H9 (cell line): Measurements from ENCODE around the gene DERA. TPM values are rescaled to one million over a fixed set of nuclear protein-coding genes. Genes with fewer than 3 reads are reported as not detected.

Source experiments
- DNase-seq: peaks from one replicate; pipeline ENCODE4 v3.0.0-alpha.2; 2017
- H2AFZ ChIP-seq: one replicate; pipeline ENCODE4 v1.6.1; 2013; ENCODE audit warnings: mild to moderate bottlenecking, low read length, control low read depth, moderate library complexity
- H2AK5ac ChIP-seq: 2 replicates; pipeline ENCODE4 v1.6.1; 2013; ENCODE audit warnings: low read length, control low read depth, mixed read lengths; ENCODE audit not compliant: insufficient read length
- H2BK120ac ChIP-seq: one replicate; pipeline ENCODE4 v1.6.1; 2013; ENCODE audit warnings: low read depth, mild to moderate bottlenecking, low read length, control low read depth, inconsistent platforms; ENCODE audit not compliant: poor library complexity, severe bottlenecking
- H2BK12ac ChIP-seq: 2 replicates; pipeline ENCODE4 v1.6.1; 2013; ENCODE audit warnings: low read length, control low read depth, mixed read lengths, low read depth; ENCODE audit not compliant: insufficient read length
- H2BK15ac ChIP-seq: 2 replicates; pipeline ENCODE4 v1.6.1; 2013; ENCODE audit warnings: low read depth, low read length, control low read depth
- H2BK20ac ChIP-seq: one replicate; pipeline ENCODE4 v1.6.1; 2013; ENCODE audit warnings: low read depth, mild to moderate bottlenecking, low read length, control low read depth, inconsistent platforms; ENCODE audit not compliant: poor library complexity, severe bottlenecking
- H2BK5ac ChIP-seq: 2 replicates; pipeline ENCODE4 v1.6.1; 2013; ENCODE audit warnings: low read length, control low read depth, mixed read lengths; ENCODE audit not compliant: insufficient read length
- H3K14ac ChIP-seq: 2 replicates; pipeline ENCODE4 v1.6.1; 2013; ENCODE audit warnings: low read length, control low read depth; ENCODE audit not compliant: insufficient read depth
- H3K18ac ChIP-seq: 2 replicates; pipeline ENCODE4 v1.6.1; 2013; ENCODE audit warnings: low read depth, mild to moderate bottlenecking, mixed read lengths, low read length, control low read depth; ENCODE audit not compliant: insufficient read length
- H3K23ac ChIP-seq: 2 replicates; pipeline ENCODE4 v1.6.1; 2013; ENCODE audit warnings: low read length, control low read depth, mixed read lengths, low read depth; ENCODE audit not compliant: insufficient read length
- H3K23me2 ChIP-seq: 2 replicates; pipeline ENCODE4 v1.6.1; 2013; ENCODE audit warnings: low read depth, mild to moderate bottlenecking, mixed read lengths, low read length, control low read depth; ENCODE audit not compliant: insufficient read length, poor library complexity, severe bottlenecking
- H3K27ac ChIP-seq: 2 replicates; pipeline ENCODE4 v1.5.1; 2013; ENCODE audit warnings: low read length, control low read depth, mixed read lengths, low read depth; ENCODE audit not compliant: insufficient read length
- H3K27me3 ChIP-seq: 2 replicates; pipeline ENCODE4 v1.6.1; 2013; ENCODE audit warnings: low read length, control low read depth, inconsistent platforms; ENCODE audit not compliant: insufficient read depth
- H3K4ac ChIP-seq: 2 replicates; pipeline ENCODE4 v1.6.1; 2013; ENCODE audit warnings: low read depth, mild to moderate bottlenecking, control low read depth, inconsistent platforms, low read length, moderate library complexity
- H3K4me1 ChIP-seq: 2 replicates; pipeline ENCODE4 v1.6.1; 2013; ENCODE audit warnings: low read length, control low read depth, inconsistent platforms; ENCODE audit not compliant: insufficient read depth
- H3K4me2 ChIP-seq: 2 replicates; pipeline ENCODE4 v1.6.1; 2013; ENCODE audit warnings: low read length, control low read depth, mixed read lengths; ENCODE audit not compliant: insufficient read length, insufficient read depth
- H3K56ac ChIP-seq: 2 replicates; pipeline ENCODE4 v1.6.1; 2013; ENCODE audit warnings: low read depth, mild to moderate bottlenecking, mixed read lengths, low read length, control low read depth; ENCODE audit not compliant: insufficient read length
- H3K79me1 ChIP-seq: 2 replicates; pipeline ENCODE4 v1.6.1; 2013; ENCODE audit warnings: low read depth, mild to moderate bottlenecking, moderate library complexity, low read length, control low read depth, inconsistent platforms; ENCODE audit not compliant: insufficient read depth, poor library complexity, severe bottlenecking
- H3K79me2 ChIP-seq: 2 replicates; pipeline ENCODE4 v1.6.1; 2013; ENCODE audit warnings: low read length, control low read depth, inconsistent platforms; ENCODE audit not compliant: insufficient read depth
- H3K9ac ChIP-seq: 2 replicates; pipeline ENCODE4 v1.6.1; 2013; ENCODE audit warnings: low read length, control low read depth, mixed read lengths; ENCODE audit not compliant: insufficient read length; ENCODE audit errors: extremely low read depth
- H3K9me3 ChIP-seq: one replicate; pipeline ENCODE4 v1.6.1; 2013; ENCODE audit warnings: low read depth, low read length, inconsistent platforms; ENCODE audit not compliant: control insufficient read depth
- H3T11ph ChIP-seq: one replicate; pipeline ENCODE4 v1.6.1; 2013; ENCODE audit warnings: mild to moderate bottlenecking, low read length, control low read depth, inconsistent platforms
- H4K20me1 ChIP-seq: one replicate; pipeline ENCODE4 v1.6.1; 2013; ENCODE audit not compliant: control insufficient read depth, insufficient read length, insufficient read depth
- H4K5ac ChIP-seq: 2 replicates; pipeline ENCODE4 v1.6.1; 2013; ENCODE audit warnings: low read depth, mild to moderate bottlenecking, mixed read lengths, low read length, control low read depth; ENCODE audit not compliant: insufficient read length
- H4K8ac ChIP-seq: replicated peaks from 2 replicates; pipeline ENCODE4 v1.6.1; 2013; ENCODE audit warnings: low read length, control low read depth, mixed read lengths, low read depth; ENCODE audit not compliant: insufficient read length
- H4K91ac ChIP-seq: 2 replicates; pipeline ENCODE4 v1.6.1; 2013; ENCODE audit warnings: low read depth, mild to moderate bottlenecking, moderate library complexity, mixed read lengths, low read length, control low read depth; ENCODE audit not compliant: insufficient read length
- H3K27ac Mint-ChIP-seq, 3 experiments: 2 replicates in 2 of 3; 3 replicates in 1 of 3; pipeline ENCODE4 v1.8.0; 2020 to 2021; ENCODE audit warnings: mixed read lengths in 3 of 3, mild to moderate bottlenecking in 1 of 3, moderate library complexity in 1 of 3
- H3K27me3 Mint-ChIP-seq: 2 replicates; pipeline ENCODE4 v1.8.0; 2021; ENCODE audit warnings: low read depth, mild to moderate bottlenecking, moderate library complexity, mixed read lengths
- H3K36me3 Mint-ChIP-seq, 3 experiments: 2 replicates in 2 of 3; 3 replicates in 1 of 3; pipeline ENCODE4 v1.8.0; 2020 to 2021; ENCODE audit warnings: low read depth in 3 of 3, mixed read lengths in 3 of 3; ENCODE audit not compliant: insufficient read depth in 1 of 3
- H3K4me1 Mint-ChIP-seq, 2 experiments: 2 replicates each; pipeline ENCODE4 v1.8.0; 2020; ENCODE audit warnings: mixed read lengths in 2 of 2
- H3K4me3 Mint-ChIP-seq, 2 experiments: 2 replicates in 1 of 2; 3 replicates in 1 of 2; pipeline ENCODE4 v1.8.0; 2020 to 2021; ENCODE audit warnings: mild to moderate bottlenecking in 2 of 2, mixed read lengths in 2 of 2, moderate library complexity in 1 of 2
- H3K9me3 Mint-ChIP-seq, 2 experiments: 2 replicates in 1 of 2; 3 replicates in 1 of 2; pipeline ENCODE4 v1.8.0; 2020; ENCODE audit warnings: mild to moderate bottlenecking in 2 of 2, mixed read lengths in 2 of 2, moderate library complexity in 1 of 2
- CTCF ChIP-seq: fragments of 200-600 bp; sonication (generic); conservative IDR thresholded peaks from 3 replicates; pipeline ENCODE4 v1.8.0; 2021; ENCODE audit warnings: antibody characterized with exemption, mild to moderate bottlenecking
- WGBS: extraction: QIAGEN DNeasy Blood & Tissue Kit; methylation state at CpG from one replicate; pipeline ENCODE4 v1.1.7; 2013; ENCODE audit warnings: missing lambda C conversion rate, low lambda C conversion rate, mixed read lengths; ENCODE audit not compliant: insufficient read length; ENCODE audit errors: extremely low coverage; 5-methylcytosine and 5-hydroxymethylcytosine counted together
- total RNA-seq: library from RNA; stranded (reverse); gene quantifications from 2 replicates; pipeline ENCODE4 v1.2.1, GENCODE V29; 2021

The DERA gene
- total RNA-seq, 1 experiment from 2014 or later = 20.9 TPM

GRCh38 chr12:16043480-16043879 lies 132.3 kb downstream of the DERA start:
- H4K5ac ChIP-seq = no peak overlapping the region

More at GRCh38 chr12:16043480-16043879, 132.3 kb downstream of the DERA start:
- H2AK5ac ChIP-seq = no peak overlapping the region
- H2AFZ ChIP-seq = no peak overlapping the region
- TF ChIP-seq CTCF = no peak
- no peak overlapping the region for H3K56ac ChIP-seq
- H2BK15ac ChIP-seq = no peak overlapping the region
- H3K9ac ChIP-seq = no peak overlapping the region
- H3K23ac ChIP-seq = no peak overlapping the region
- no peaks in the 10 kb centered on the region for H3K27me3 ChIP-seq
- no peaks in the 10 kb centered on the region for H3K23me2 ChIP-seq
- no peak overlapping the region for H4K91ac ChIP-seq
- no peaks in the 10 kb centered on the region for H3K79me2 ChIP-seq
- peaks cover 0 to 16% (median 2%) of the 10 kb centered on the region in 3 experiments; a peak in 3 of 7 replicates for H3K36me3 Mint-ChIP-seq
- H3K27ac Mint-ChIP-seq = no peak overlapping the region
- no peaks in the 10 kb centered on the region for H3K79me1 ChIP-seq
- no peak overlapping the region for H4K8ac ChIP-seq
- no peak overlapping the region for H2BK20ac ChIP-seq
- no peaks in the 10 kb centered on the region for H4K20me1 ChIP-seq
- no peak overlapping the region for H3K4me2 ChIP-seq
- H2BK12ac ChIP-seq = no peak overlapping the region
- no CpG with 5 or more reads among the region's 1 CpG for WGBS
- H3K18ac ChIP-seq = no peak overlapping the region
- H2BK5ac ChIP-seq = no peak overlapping the region
- H3K4me3 Mint-ChIP-seq = no peak overlapping the region
- H3K4me1 ChIP-seq = no peaks in the 10 kb centered on the region
- H3T11ph ChIP-seq = no peak overlapping the region
- no peaks in the 10 kb centered on the region for H3K9me3 ChIP-seq
- H2BK120ac ChIP-seq = no peak overlapping the region
- peaks cover 5 to 10% of the 10 kb centered on the region in 2 experiments for H3K4me1 Mint-ChIP-seq
- peaks cover 10% of the 10 kb centered on the region in 2 experiments for H3K9me3 Mint-ChIP-seq
- H3K4ac ChIP-seq = no peak overlapping the region
- peaks cover 2% of the 10 kb centered on the region; the same call in 1 of the 2 replicates for H3K27me3 Mint-ChIP-seq
- no peak for DNase-seq
- H3K14ac ChIP-seq = no peak overlapping the region
- no peak overlapping the region for H3K27ac ChIP-seq
